Stimulated activated CD8-positive, alpha-beta memory T cell treated with anti-CD3 and anti-CD28 coated beads, Interleukin-4, amount 100 ng/mL, for 24 hours (primary cell): Measurements from ENCODE around the gene FAM3B.

Source experiments
- DNase-seq: peaks from one replicate; pipeline ENCODE4 v3.0.0-alpha.2; 2020; ENCODE audit warnings: low read depth

The FAM3B gene

GRCh38 chr21:41398251-41398650, 81.7 kb downstream of the FAM3B start:
- no peak for DNase-seq

- DNase-seq = no peak
Measured at GRCh38 chr21:41398831-41399230, 82.2 kb downstream of the FAM3B start.

GRCh38 chr21:41399246-41399800, 82.7 kb downstream of the FAM3B start:
- no peak for DNase-seq

GRCh38 chr21:41402231-41402630, 85.6 kb downstream of the FAM3B start:
- no peak for DNase-seq

GRCh38 chr21:41402796-41403195, 86.2 kb downstream of the FAM3B start:
- no peak for DNase-seq

GRCh38 chr21:41403331-41403730, 86.7 kb downstream of the FAM3B start:
- DNase-seq = no peak

- DNase-seq = no peak
Measured at GRCh38 chr21:41403966-41404365, 87.4 kb downstream of the FAM3B start.

GRCh38 chr21:41405321-41405720, 88.7 kb downstream of the FAM3B start:
- DNase-seq = no peak

GRCh38 chr21:41406340-41406739, 89.7 kb downstream of the FAM3B start:
- DNase-seq = no peak
